Erythroblast (primary cell): ENCODE data around the gene DNAJC8.

Experiments
- GATA1 ChIP-seq: IDR thresholded peaks from 2 replicates; pipeline ENCODE4 v1.6.1; 2011; ENCODE audit warnings: low read depth, mild to moderate bottlenecking, control low read depth, low read length, moderate library complexity
- POLR2A ChIP-seq: IDR thresholded peaks from 2 replicates; pipeline ENCODE4 v1.6.1; 2011; ENCODE audit warnings: mild to moderate bottlenecking, low read length

DNA sequence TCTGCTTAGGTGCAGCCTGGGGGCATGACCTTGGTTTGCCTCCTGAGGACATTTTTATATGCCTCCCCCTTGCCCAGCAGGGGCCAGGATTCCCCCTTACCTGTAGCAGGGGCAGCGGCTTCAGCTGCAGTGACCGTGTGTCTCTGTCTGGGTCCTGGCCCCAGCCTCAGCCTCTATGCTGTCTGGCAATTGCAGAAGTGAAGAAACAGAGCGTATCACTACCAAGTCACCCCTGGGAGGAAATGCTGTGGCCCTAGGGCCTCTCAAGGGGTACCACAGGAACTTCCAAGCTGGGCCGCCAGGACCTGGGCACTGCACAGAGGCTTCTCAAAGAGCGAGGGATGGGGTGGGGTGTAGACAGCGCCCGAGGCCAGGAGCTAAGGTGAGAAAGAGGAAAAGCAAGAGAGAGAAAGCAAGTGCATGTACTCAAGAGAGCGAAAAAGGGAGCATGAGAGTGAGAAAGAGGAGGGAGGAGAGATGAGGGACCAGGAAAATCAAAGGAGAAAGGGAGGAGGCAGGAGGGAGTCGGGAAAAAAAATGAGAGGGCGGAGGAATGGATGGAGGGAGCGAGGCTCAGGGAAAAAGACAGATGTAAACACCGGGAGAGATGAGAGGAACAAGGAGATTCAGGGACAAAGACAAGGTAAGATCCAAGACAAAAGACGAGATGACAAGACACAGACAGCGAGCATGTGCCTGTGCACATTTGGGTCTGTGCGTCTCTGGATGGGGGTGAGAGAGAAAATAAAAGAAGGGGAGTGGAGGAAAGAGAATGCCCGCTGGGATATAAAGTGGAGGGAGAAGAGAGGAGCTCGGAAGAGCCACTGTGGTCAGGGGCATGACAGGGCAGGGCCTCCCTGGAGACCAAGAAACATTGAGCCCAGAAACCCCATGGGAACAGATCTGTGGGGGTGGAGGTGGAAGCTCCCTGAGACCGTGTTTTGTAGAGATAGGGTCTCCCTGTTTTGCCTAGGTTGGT is 56.0 kb downstream of the DNAJC8 start, which contains the start of gene PTAFR:
- TF ChIP-seq POLR2A (no peak), GATA1 (no peak)
